GM23338 (cell line): ENCODE data around the gene MYH10. TPM values are rescaled to one million over a fixed set of nuclear protein-coding genes. Genes with fewer than 3 reads are reported as not detected.
A peak's percentile ranks its signal among the peaks of the same experiment; 100 is the strongest.

Experiments
- ATAC-seq: fragments of 200-7000 bp; cut with Tn5 transposase; 3 replicates; pipeline ENCODE4 v1.9.1; 2020
- DNase-seq: peaks from one replicate; pipeline ENCODE4 v3.0.0-alpha.2; 2015; ENCODE audit warnings: low spot score
- H2AFZ ChIP-seq: fragments of 200-600 bp; sonication (generic); 2 replicates; pipeline ENCODE4 v1.8.0; 2016; ENCODE audit warnings: antibody characterized with exemption, mild to moderate bottlenecking, moderate library complexity
- H3F3A ChIP-seq: fragments of 200-600 bp; sonication (generic); replicated peaks from 2 replicates; pipeline ENCODE4 v1.8.0; 2017; ENCODE audit warnings: antibody characterized with exemption, mixed run types, low read depth
- H3K27ac ChIP-seq: fragments of 200-600 bp; sonication (generic); 2 replicates; pipeline ENCODE4 v1.6.1; 2016; ENCODE audit warnings: low read depth
- H3K27me3 ChIP-seq: fragments of 200-600 bp; sonication (generic); 2 replicates; pipeline ENCODE4 v1.8.0; 2016; ENCODE audit warnings: mild to moderate bottlenecking, mixed run types, moderate library complexity; ENCODE audit not compliant: insufficient read depth
- H3K36me3 ChIP-seq: fragments of 200-600 bp; sonication (generic); 2 replicates; pipeline ENCODE4 v1.8.0; 2016; ENCODE audit warnings: mild to moderate bottlenecking; ENCODE audit not compliant: insufficient read depth
- H3K4me1 ChIP-seq: fragments of 200-600 bp; sonication (generic); 2 replicates; pipeline ENCODE4 v1.8.0; 2016; ENCODE audit warnings: mild to moderate bottlenecking, moderate library complexity; ENCODE audit not compliant: insufficient read depth
- H3K4me2 ChIP-seq: fragments of 200-600 bp; sonication (generic); 2 replicates; pipeline ENCODE4 v1.7.1; 2017; ENCODE audit warnings: mixed run types
- H3K4me3 ChIP-seq: fragments of 200-600 bp; sonication (generic); 2 replicates; pipeline ENCODE4 v1.6.1; 2016; ENCODE audit warnings: mixed run types
- H3K79me2 ChIP-seq: fragments of 200-600 bp; sonication (generic); replicated peaks from 2 replicates; pipeline ENCODE4 v1.8.0; 2017; ENCODE audit warnings: mild to moderate bottlenecking; ENCODE audit not compliant: insufficient read depth
- H3K9me2 ChIP-seq: fragments of 200-600 bp; sonication (generic); 2 replicates; pipeline ENCODE4 v1.8.0; 2017; ENCODE audit not compliant: insufficient read depth
- H4K20me1 ChIP-seq: fragments of 200-600 bp; sonication (generic); replicated peaks from 2 replicates; pipeline ENCODE4 v1.8.0; 2017; ENCODE audit warnings: mild to moderate bottlenecking; ENCODE audit not compliant: insufficient read depth
- H3K27ac Mint-ChIP-seq: 2 replicates; pipeline ENCODE4 v1.8.0; 2020; ENCODE audit warnings: inconsistent platforms, mild to moderate bottlenecking, moderate library complexity, mixed read lengths
- H3K27me3 Mint-ChIP-seq: 3 replicates; pipeline ENCODE4 v1.8.0; 2022; ENCODE audit warnings: low read depth, mild to moderate bottlenecking, moderate library complexity, mixed read lengths, inconsistent platforms; ENCODE audit not compliant: insufficient read depth, poor library complexity
- H3K36me3 Mint-ChIP-seq: 3 replicates; pipeline ENCODE4 v1.8.0; 2021; ENCODE audit warnings: low read depth, mild to moderate bottlenecking, inconsistent platforms, moderate library complexity, mixed read lengths
- H3K4me1 Mint-ChIP-seq: 3 replicates; pipeline ENCODE4 v1.8.0; 2020; ENCODE audit warnings: mild to moderate bottlenecking, inconsistent platforms, mixed read lengths
- H3K4me3 Mint-ChIP-seq: 3 replicates; pipeline ENCODE4 v1.8.0; 2021; ENCODE audit warnings: moderate library complexity, mild to moderate bottlenecking, inconsistent platforms, mixed read lengths
- H3K9me3 Mint-ChIP-seq: 3 replicates; pipeline ENCODE4 v1.8.0; 2020; ENCODE audit warnings: moderate library complexity, mild to moderate bottlenecking, inconsistent platforms, mixed read lengths
- EZH2 ChIP-seq: fragments of 200-600 bp; sonication (generic); IDR thresholded peaks from one replicate; pipeline ENCODE4 v1.8.0; 2017; ENCODE audit warnings: antibody characterized with exemption, mild to moderate bottlenecking, low read depth; ENCODE audit not compliant: unreplicated experiment
- EZH2phosphoT487 ChIP-seq: fragments of 200-600 bp; sonication (generic); IDR thresholded peaks from one replicate; pipeline ENCODE4 v1.8.1; 2018; ENCODE audit warnings: antibody characterized with exemption; ENCODE audit not compliant: unreplicated experiment
- JUNB ChIP-seq: IDR thresholded peaks from one replicate; pipeline ENCODE4 v1.6.1; 2016; ENCODE audit warnings: antibody characterized with exemption; ENCODE audit not compliant: unreplicated experiment
- POLR2AphosphoS5 ChIP-seq: IDR thresholded peaks from 2 replicates; pipeline ENCODE4 v1.6.1; 2016; ENCODE audit warnings: antibody characterized with exemption, low read depth
- ZNF331 ChIP-seq: fragments of 250-450 bp; sonication (Bioruptor Pico); IDR thresholded peaks from 2 replicates; pipeline ENCODE4 v1.5.0; 2020; ENCODE audit warnings: low read depth, mild to moderate bottlenecking, moderate library complexity
- polyA plus RNA-seq: library from polyadenylated mRNA; unstranded; fragments of >200 nt; fragmentation: Nextera tagmentation; extraction: Ambion mirVana; gene quantifications from 2 replicates; pipeline ENCODE4 v1.2.1, GENCODE V29; 2016
- total RNA-seq: library from RNA; depleted of rRNA; stranded (reverse); fragments of >200 nt; shearing (Covaris generic); gene quantifications from 2 replicates; pipeline ENCODE4 v1.2.3, GENCODE V29; 2014
- TF ChIP-seq, protein P1 (sequence below): IDR thresholded peaks from one replicate; pipeline ENCODE4 v1.6.1; 2018; ENCODE audit warnings: antibody characterized with exemption; ENCODE audit not compliant: unreplicated experiment
- TF ChIP-seq, protein P2 (sequence below), 2 experiments: fragments of 200-600 bp in 1 of 2; sonication (generic) in 1 of 2; conservative IDR thresholded peaks; 2 replicates each; pipeline versions ENCODE4 v1.5.1 to v1.6.1; 2016 to 2017; ENCODE audit warnings: antibody characterized with exemption in 2 of 2, low read depth in 2 of 2, mild to moderate bottlenecking in 2 of 2, moderate library complexity in 1 of 2
- TF ChIP-seq, protein P3 (sequence below): IDR thresholded peaks from 2 replicates; pipeline ENCODE4 v1.6.1; 2016; ENCODE audit warnings: antibody characterized with exemption
- TF ChIP-seq, protein P4 (sequence below): fragments of 250-450 bp; sonication (Bioruptor Pico); IDR thresholded peaks from 2 replicates; pipeline ENCODE4 v1.5.0; 2020; ENCODE audit warnings: mild to moderate bottlenecking, moderate library complexity

Gene MYH10
- total and polyA plus RNA-seq, 2 experiments from 2014 or later = 89.5 to 230 TPM

DNA sequence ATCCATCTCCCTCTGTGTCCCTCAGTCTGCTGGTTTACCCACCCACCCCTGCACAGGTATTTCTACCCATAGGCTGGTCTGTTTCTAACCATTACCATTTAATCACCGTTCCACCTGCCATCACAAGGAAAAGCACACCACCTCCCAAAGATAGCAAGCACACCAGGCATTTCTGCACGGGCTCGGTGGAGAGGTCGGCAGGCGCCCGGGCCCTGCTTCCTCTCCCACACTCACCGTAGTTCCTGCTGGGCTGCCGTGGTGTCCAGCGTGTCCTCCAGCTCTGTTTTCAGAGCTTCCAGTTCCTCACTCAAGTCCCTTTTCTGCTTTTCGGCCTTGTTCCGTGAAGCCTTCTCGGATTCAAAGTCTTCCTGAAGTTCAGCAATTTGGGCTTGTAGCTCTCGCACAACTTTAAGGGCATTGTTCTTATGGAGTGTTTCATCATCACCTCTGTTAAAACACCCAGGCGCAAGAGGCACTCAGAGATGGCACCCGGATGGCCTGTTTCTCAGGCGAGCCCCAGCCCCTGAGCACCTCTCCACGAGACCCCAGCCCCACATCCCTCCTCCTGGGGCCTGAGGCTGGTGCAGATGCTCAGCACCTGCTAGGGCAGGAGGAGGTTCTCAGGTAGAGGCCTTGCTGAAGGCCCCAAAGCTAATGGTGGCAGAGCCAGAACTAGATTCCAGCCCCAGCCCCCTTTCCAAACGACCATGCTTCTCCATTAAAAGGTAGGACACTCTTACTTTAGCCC lies 125.9 kb downstream of the MYH10 start (continued):
- TF ChIP-seq, protein P1, sequence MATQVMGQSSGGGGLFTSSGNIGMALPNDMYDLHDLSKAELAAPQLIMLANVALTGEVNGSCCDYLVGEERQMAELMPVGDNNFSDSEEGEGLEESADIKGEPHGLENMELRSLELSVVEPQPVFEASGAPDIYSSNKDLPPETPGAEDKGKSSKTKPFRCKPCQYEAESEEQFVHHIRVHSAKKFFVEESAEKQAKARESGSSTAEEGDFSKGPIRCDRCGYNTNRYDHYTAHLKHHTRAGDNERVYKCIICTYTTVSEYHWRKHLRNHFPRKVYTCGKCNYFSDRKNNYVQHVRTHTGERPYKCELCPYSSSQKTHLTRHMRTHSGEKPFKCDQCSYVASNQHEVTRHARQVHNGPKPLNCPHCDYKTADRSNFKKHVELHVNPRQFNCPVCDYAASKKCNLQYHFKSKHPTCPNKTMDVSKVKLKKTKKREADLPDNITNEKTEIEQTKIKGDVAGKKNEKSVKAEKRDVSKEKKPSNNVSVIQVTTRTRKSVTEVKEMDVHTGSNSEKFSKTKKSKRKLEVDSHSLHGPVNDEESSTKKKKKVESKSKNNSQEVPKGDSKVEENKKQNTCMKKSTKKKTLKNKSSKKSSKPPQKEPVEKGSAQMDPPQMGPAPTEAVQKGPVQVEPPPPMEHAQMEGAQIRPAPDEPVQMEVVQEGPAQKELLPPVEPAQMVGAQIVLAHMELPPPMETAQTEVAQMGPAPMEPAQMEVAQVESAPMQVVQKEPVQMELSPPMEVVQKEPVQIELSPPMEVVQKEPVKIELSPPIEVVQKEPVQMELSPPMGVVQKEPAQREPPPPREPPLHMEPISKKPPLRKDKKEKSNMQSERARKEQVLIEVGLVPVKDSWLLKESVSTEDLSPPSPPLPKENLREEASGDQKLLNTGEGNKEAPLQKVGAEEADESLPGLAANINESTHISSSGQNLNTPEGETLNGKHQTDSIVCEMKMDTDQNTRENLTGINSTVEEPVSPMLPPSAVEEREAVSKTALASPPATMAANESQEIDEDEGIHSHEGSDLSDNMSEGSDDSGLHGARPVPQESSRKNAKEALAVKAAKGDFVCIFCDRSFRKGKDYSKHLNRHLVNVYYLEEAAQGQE = no peak
- TF ChIP-seq, protein P2, sequence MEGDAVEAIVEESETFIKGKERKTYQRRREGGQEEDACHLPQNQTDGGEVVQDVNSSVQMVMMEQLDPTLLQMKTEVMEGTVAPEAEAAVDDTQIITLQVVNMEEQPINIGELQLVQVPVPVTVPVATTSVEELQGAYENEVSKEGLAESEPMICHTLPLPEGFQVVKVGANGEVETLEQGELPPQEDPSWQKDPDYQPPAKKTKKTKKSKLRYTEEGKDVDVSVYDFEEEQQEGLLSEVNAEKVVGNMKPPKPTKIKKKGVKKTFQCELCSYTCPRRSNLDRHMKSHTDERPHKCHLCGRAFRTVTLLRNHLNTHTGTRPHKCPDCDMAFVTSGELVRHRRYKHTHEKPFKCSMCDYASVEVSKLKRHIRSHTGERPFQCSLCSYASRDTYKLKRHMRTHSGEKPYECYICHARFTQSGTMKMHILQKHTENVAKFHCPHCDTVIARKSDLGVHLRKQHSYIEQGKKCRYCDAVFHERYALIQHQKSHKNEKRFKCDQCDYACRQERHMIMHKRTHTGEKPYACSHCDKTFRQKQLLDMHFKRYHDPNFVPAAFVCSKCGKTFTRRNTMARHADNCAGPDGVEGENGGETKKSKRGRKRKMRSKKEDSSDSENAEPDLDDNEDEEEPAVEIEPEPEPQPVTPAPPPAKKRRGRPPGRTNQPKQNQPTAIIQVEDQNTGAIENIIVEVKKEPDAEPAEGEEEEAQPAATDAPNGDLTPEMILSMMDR (conservative IDR thresholded peaks at IDR 0.05; ENCODE audit: low read depth in 2 of 2) = no peak
- TF ChIP-seq ZNF331 (CRISPR knock-in tag) (no peak), POLR2AphosphoS5 (no peak), EZH2phosphoT487 (no peak)

DNA sequence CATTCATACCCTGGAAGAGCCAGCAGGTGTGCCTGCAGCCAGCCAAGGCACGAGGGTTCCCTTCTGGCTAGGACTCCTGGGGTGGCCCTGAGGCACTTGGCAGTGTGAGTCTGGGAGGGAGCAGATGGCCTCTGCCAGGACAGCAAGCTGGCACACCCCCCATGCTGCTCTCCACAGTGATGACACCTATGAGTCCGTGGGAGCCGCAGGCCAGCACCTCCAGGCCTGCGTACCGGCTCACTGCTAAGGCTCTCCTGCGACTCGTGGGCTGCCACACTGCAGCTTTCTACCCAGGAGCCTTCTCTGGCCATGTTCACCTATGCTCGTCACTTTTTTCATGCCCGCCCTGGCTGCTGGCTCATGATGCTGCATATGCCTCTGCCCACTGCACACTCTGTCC lies 126.7 kb downstream of the MYH10 start:
- H3K36me3 Mint-ChIP-seq = peaks cover 94% of the 10 kb centered on the region
- peak overlapping the region; percentile 14; the same call in 1 of the 2 replicates for H3K27ac ChIP-seq
- no peaks in the 10 kb centered on the region for H3K79me2 ChIP-seq
- H3K9me2 ChIP-seq = no peaks in the 10 kb centered on the region
- H3F3A ChIP-seq = no peaks in the 10 kb centered on the region
- H3K27me3 Mint-ChIP-seq = peaks cover 12% of the 10 kb centered on the region
- no peak for ATAC-seq
- H3K36me3 ChIP-seq = peaks cover 70% of the 10 kb centered on the region
- H2AFZ ChIP-seq = no peak overlapping the region
- H4K20me1 ChIP-seq = peaks cover 15% of the 10 kb centered on the region
- DNase-seq = no peak
- no peaks in the 10 kb centered on the region for H3K4me1 Mint-ChIP-seq
- no peak overlapping the region for H3K4me2 ChIP-seq
- H3K4me1 ChIP-seq = no peaks in the 10 kb centered on the region
- H3K27ac Mint-ChIP-seq = peak overlapping the region; percentile 85; the same call in 1 of the 2 replicates
- no peak overlapping the region for H3K4me3 Mint-ChIP-seq
- H3K27me3 ChIP-seq = no peaks in the 10 kb centered on the region
- no peak overlapping the region for H3K4me3 ChIP-seq
- H3K9me3 Mint-ChIP-seq = no peaks in the 10 kb centered on the region
- TF ChIP-seq, protein P3, sequence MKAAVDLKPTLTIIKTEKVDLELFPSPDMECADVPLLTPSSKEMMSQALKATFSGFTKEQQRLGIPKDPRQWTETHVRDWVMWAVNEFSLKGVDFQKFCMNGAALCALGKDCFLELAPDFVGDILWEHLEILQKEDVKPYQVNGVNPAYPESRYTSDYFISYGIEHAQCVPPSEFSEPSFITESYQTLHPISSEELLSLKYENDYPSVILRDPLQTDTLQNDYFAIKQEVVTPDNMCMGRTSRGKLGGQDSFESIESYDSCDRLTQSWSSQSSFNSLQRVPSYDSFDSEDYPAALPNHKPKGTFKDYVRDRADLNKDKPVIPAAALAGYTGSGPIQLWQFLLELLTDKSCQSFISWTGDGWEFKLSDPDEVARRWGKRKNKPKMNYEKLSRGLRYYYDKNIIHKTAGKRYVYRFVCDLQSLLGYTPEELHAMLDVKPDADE = no peak
- TF ChIP-seq JUNB (no peak), EZH2 (no peak)
- TF ChIP-seq, protein P4, sequence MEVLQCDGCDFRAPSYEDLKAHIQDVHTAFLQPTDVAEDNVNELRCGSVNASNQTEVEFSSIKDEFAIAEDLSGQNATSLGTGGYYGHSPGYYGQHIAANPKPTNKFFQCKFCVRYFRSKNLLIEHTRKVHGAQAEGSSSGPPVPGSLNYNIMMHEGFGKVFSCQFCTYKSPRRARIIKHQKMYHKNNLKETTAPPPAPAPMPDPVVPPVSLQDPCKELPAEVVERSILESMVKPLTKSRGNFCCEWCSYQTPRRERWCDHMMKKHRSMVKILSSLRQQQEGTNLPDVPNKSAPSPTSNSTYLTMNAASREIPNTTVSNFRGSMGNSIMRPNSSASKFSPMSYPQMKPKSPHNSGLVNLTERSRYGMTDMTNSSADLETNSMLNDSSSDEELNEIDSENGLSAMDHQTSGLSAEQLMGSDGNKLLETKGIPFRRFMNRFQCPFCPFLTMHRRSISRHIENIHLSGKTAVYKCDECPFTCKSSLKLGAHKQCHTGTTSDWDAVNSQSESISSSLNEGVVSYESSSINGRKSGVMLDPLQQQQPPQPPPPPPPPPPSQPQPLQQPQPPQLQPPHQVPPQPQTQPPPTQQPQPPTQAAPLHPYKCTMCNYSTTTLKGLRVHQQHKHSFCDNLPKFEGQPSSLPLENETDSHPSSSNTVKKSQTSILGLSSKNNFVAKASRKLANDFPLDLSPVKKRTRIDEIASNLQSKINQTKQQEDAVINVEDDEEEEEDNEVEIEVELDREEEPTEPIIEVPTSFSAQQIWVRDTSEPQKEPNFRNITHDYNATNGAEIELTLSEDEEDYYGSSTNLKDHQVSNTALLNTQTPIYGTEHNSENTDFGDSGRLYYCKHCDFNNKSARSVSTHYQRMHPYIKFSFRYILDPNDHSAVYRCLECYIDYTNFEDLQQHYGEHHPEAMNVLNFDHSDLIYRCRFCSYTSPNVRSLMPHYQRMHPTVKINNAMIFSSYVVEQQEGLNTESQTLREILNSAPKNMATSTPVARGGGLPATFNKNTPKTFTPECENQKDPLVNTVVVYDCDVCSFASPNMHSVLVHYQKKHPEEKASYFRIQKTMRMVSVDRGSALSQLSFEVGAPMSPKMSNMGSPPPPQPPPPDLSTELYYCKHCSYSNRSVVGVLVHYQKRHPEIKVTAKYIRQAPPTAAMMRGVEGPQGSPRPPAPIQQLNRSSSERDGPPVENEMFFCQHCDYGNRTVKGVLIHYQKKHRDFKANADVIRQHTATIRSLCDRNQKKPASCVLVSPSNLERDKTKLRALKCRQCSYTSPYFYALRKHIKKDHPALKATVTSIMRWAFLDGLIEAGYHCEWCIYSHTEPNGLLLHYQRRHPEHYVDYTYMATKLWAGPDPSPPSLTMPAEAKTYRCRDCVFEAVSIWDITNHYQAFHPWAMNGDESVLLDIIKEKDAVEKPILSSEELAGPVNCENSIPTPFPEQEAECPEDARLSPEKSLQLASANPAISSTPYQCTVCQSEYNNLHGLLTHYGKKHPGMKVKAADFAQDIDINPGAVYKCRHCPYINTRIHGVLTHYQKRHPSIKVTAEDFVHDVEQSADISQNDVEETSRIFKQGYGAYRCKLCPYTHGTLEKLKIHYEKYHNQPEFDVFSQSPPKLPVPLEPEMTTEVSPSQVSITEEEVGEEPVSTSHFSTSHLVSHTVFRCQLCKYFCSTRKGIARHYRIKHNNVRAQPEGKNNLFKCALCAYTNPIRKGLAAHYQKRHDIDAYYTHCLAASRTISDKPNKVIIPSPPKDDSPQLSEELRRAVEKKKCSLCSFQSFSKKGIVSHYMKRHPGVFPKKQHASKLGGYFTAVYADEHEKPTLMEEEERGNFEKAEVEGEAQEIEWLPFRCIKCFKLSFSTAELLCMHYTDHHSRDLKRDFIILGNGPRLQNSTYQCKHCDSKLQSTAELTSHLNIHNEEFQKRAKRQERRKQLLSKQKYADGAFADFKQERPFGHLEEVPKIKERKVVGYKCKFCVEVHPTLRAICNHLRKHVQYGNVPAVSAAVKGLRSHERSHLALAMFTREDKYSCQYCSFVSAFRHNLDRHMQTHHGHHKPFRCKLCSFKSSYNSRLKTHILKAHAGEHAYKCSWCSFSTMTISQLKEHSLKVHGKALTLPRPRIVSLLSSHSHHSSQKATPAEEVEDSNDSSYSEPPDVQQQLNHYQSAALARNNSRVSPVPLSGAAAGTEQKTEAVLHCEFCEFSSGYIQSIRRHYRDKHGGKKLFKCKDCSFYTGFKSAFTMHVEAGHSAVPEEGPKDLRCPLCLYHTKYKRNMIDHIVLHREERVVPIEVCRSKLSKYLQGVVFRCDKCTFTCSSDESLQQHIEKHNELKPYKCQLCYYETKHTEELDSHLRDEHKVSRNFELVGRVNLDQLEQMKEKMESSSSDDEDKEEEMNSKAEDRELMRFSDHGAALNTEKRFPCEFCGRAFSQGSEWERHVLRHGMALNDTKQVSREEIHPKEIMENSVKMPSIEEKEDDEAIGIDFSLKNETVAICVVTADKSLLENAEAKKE (CRISPR knock-in tag) = no peak
